ENCODE results near the gene SLC2A4RG.

Gene SLC2A4RG

GRCh38 chr20:63754008-63754407, 14.4 kb downstream of the SLC2A4RG start:
- Histone ChIP-seq H3K4me1 (ENCODE audit: control insufficient read depth, insufficient read depth, low read length) (no peaks in the 10 kb centered on the region), H3K9me3 (replicated peaks; ENCODE audit: low read length) (no peaks in the 10 kb centered on the region), H3K27me3 (ENCODE audit: control insufficient read depth, insufficient read depth, low read length) (no peaks in the 10 kb centered on the region)

GRCh38 chr20:63755933-63756647, 16.5 kb downstream of the SLC2A4RG start:
- H3K9me3 ChIP-seq (replicated peaks; ENCODE audit: low read length): no peaks in the 10 kb centered on the region
- H3K4me1 ChIP-seq (ENCODE audit: control insufficient read depth, insufficient read depth, low read length): no peaks in the 10 kb centered on the region

More at GRCh38 chr20:63754008-63754407, 14.4 kb downstream of the SLC2A4RG start:
- Histone ChIP-seq H3K9ac (ENCODE audit: low read depth, low read length) (no peak overlapping the region), H3K36me3 (ENCODE audit: insufficient read depth, low read length) (no peaks in the 10 kb centered on the region), H3K4me2 (ENCODE audit: low read length) (no peak overlapping the region), H3K4me3 (ENCODE audit: low read length) (no peak overlapping the region)

GRCh38 chr20:63756648-63756991, 17.0 kb downstream of the SLC2A4RG start:
- H3K27me3 ChIP-seq (ENCODE audit: control insufficient read depth, insufficient read depth, low read length): no peaks in the 10 kb centered on the region
- H3K4me3 ChIP-seq (ENCODE audit: low read length): no peak overlapping the region

More at GRCh38 chr20:63755933-63756647, 16.5 kb downstream of the SLC2A4RG start:
- Histone ChIP-seq H3K4me2 (ENCODE audit: low read length) (no peak overlapping the region), H3K9ac (ENCODE audit: low read depth, low read length) (no peak overlapping the region), H3K27me3 (ENCODE audit: control insufficient read depth, insufficient read depth, low read length) (no peaks in the 10 kb centered on the region), H3K36me3 (ENCODE audit: insufficient read depth, low read length) (no peaks in the 10 kb centered on the region), H3K4me3 (ENCODE audit: low read length) (no peak overlapping the region)

GRCh38 chr20:63758152-63758551, 18.6 kb downstream of the SLC2A4RG start:
- Histone ChIP-seq H3K27me3 (ENCODE audit: control insufficient read depth, insufficient read depth, low read length) (no peaks in the 10 kb centered on the region), H3K9ac (ENCODE audit: low read depth, low read length) (no peak overlapping the region), H3K9me3 (replicated peaks; ENCODE audit: low read length) (no peaks in the 10 kb centered on the region), H3K4me1 (ENCODE audit: control insufficient read depth, insufficient read depth, low read length) (no peaks in the 10 kb centered on the region), H3K4me2 (ENCODE audit: low read length) (no peak overlapping the region), H3K4me3 (ENCODE audit: low read length) (no peak overlapping the region), H3K36me3 (ENCODE audit: insufficient read depth, low read length) (no peaks in the 10 kb centered on the region)

More at GRCh38 chr20:63756648-63756991, 17.0 kb downstream of the SLC2A4RG start:
- no peaks in the 10 kb centered on the region for H3K4me1 ChIP-seq (ENCODE audit: control insufficient read depth, insufficient read depth, low read length)
- no peak overlapping the region for H3K4me2 ChIP-seq (ENCODE audit: low read length)
- H3K9me3 ChIP-seq (replicated peaks; ENCODE audit: low read length): no peaks in the 10 kb centered on the region
- H3K36me3 ChIP-seq (ENCODE audit: insufficient read depth, low read length): no peaks in the 10 kb centered on the region
- no peak overlapping the region for H3K9ac ChIP-seq (ENCODE audit: low read depth, low read length)

- Histone ChIP-seq H3K27me3 (ENCODE audit: control insufficient read depth, insufficient read depth, low read length) (no peaks in the 10 kb centered on the region), H3K9me3 (replicated peaks; ENCODE audit: low read length) (no peaks in the 10 kb centered on the region), H3K4me3 (ENCODE audit: low read length) (no peak overlapping the region), H3K4me1 (ENCODE audit: control insufficient read depth, insufficient read depth, low read length) (no peaks in the 10 kb centered on the region), H3K36me3 (ENCODE audit: insufficient read depth, low read length) (no peaks in the 10 kb centered on the region), H3K4me2 (ENCODE audit: low read length) (no peak overlapping the region), H3K9ac (ENCODE audit: low read depth, low read length) (no peak overlapping the region)
Measured at GRCh38 chr20:63759377-63759901, 19.9 kb downstream of the SLC2A4RG start.

- Histone ChIP-seq H3K4me3 (ENCODE audit: low read length) (no peak overlapping the region), H3K4me1 (ENCODE audit: control insufficient read depth, insufficient read depth, low read length) (no peaks in the 10 kb centered on the region), H3K9me3 (replicated peaks; ENCODE audit: low read length) (no peaks in the 10 kb centered on the region), H3K36me3 (ENCODE audit: insufficient read depth, low read length) (no peaks in the 10 kb centered on the region), H3K9ac (ENCODE audit: low read depth, low read length) (no peak overlapping the region), H3K4me2 (ENCODE audit: low read length) (no peak overlapping the region), H3K27me3 (ENCODE audit: control insufficient read depth, insufficient read depth, low read length) (peaks cover 19% of the 10 kb centered on the region)
Measured at GRCh38 chr20:63765082-63765873, 25.7 kb downstream of the SLC2A4RG start.

GRCh38 chr20:63765902-63766301, 26.3 kb downstream of the SLC2A4RG start:
- no peak overlapping the region for H3K4me3 ChIP-seq (ENCODE audit: low read length)
- no peaks in the 10 kb centered on the region for H3K4me1 ChIP-seq (ENCODE audit: control insufficient read depth, insufficient read depth, low read length)
- no peak overlapping the region for H3K4me2 ChIP-seq (ENCODE audit: low read length)
- no peak overlapping the region for H3K9ac ChIP-seq (ENCODE audit: low read depth, low read length)
- H3K27me3 ChIP-seq (ENCODE audit: control insufficient read depth, insufficient read depth, low read length): peaks cover 19% of the 10 kb centered on the region
- H3K9me3 ChIP-seq (replicated peaks; ENCODE audit: low read length): no peaks in the 10 kb centered on the region
- H3K36me3 ChIP-seq (ENCODE audit: insufficient read depth, low read length): no peaks in the 10 kb centered on the region

- no peak overlapping the region for H3K4me2 ChIP-seq (ENCODE audit: low read length)
- no peaks in the 10 kb centered on the region for H3K4me1 ChIP-seq (ENCODE audit: control insufficient read depth, insufficient read depth, low read length)
- H3K36me3 ChIP-seq (ENCODE audit: insufficient read depth, low read length): no peaks in the 10 kb centered on the region
- H3K9me3 ChIP-seq (replicated peaks; ENCODE audit: low read length): no peaks in the 10 kb centered on the region
- H3K4me3 ChIP-seq (ENCODE audit: low read length): no peak overlapping the region
- no peak overlapping the region for H3K9ac ChIP-seq (ENCODE audit: low read depth, low read length)
- H3K27me3 ChIP-seq (ENCODE audit: control insufficient read depth, insufficient read depth, low read length): peaks cover 19% of the 10 kb centered on the region
Measured at GRCh38 chr20:63766695-63767426, 27.3 kb downstream of the SLC2A4RG start.

GRCh38 chr20:63767456-63767855, 27.9 kb downstream of the SLC2A4RG start:
- H3K4me2 ChIP-seq (ENCODE audit: low read length): no peak overlapping the region
- H3K27me3 ChIP-seq (ENCODE audit: control insufficient read depth, insufficient read depth, low read length): peaks cover 19% of the 10 kb centered on the region
- H3K36me3 ChIP-seq (ENCODE audit: insufficient read depth, low read length): no peaks in the 10 kb centered on the region
- no peak overlapping the region for H3K9ac ChIP-seq (ENCODE audit: low read depth, low read length)
- H3K4me3 ChIP-seq (ENCODE audit: low read length): no peak overlapping the region
- no peaks in the 10 kb centered on the region for H3K4me1 ChIP-seq (ENCODE audit: control insufficient read depth, insufficient read depth, low read length)
- H3K9me3 ChIP-seq (replicated peaks; ENCODE audit: low read length): no peaks in the 10 kb centered on the region

GRCh38 chr20:63767886-63768285, 28.3 kb downstream of the SLC2A4RG start:
- no peak overlapping the region for H3K4me3 ChIP-seq (ENCODE audit: low read length)

More at GRCh38 chr20:63767886-63768285, 28.3 kb downstream of the SLC2A4RG start:
- Histone ChIP-seq H3K4me2 (ENCODE audit: low read length) (no peak overlapping the region), H3K4me1 (ENCODE audit: control insufficient read depth, insufficient read depth, low read length) (no peaks in the 10 kb centered on the region), H3K27me3 (ENCODE audit: control insufficient read depth, insufficient read depth, low read length) (peaks cover 19% of the 10 kb centered on the region), H3K9me3 (replicated peaks; ENCODE audit: low read length) (no peaks in the 10 kb centered on the region), H3K9ac (ENCODE audit: low read depth, low read length) (no peak overlapping the region), H3K36me3 (ENCODE audit: insufficient read depth, low read length) (no peaks in the 10 kb centered on the region)
